ENCODE measurements around the gene AMIGO3.

- TF ChIP-seq CTCF (IDR thresholded peaks at IDR 0.05; ENCODE audit: borderline replicate concordance, extremely low read depth, low read length, poor library complexity, severe bottlenecking) (no peak), EZH2 (IDR thresholded peaks at IDR 0.05; ENCODE audit: borderline replicate concordance, low read depth, low read length, severe bottlenecking) (no peak)
These were observed 20.9 kb upstream of the AMIGO3 start for GRCh38 chr3:49740427-49740826.
